SU-DHL-6 (cell line): ENCODE measurements around the gene AP2S1.

ENCODE experiments used
- CTCF ChIP-seq: fragments of 200-600 bp; sonication (generic); IDR thresholded peaks from one replicate; pipeline ENCODE4 v1.5.1; 2017; ENCODE audit warnings: antibody characterized with exemption, mild to moderate bottlenecking, low read length, moderate library complexity; ENCODE audit not compliant: insufficient read depth, poor library complexity, severe bottlenecking
- EZH2phosphoT487 ChIP-seq: fragments of 200-600 bp; sonication (generic), shearing (Covaris generic); conservative IDR thresholded peaks from 2 replicates; pipeline ENCODE4 v1.6.1; 2018; ENCODE audit warnings: mild to moderate bottlenecking, antibody characterized with exemption, low read length, moderate library complexity, mixed read lengths

GRCh38 chr19:46881092-46881491 is 30.4 kb upstream of the AP2S1 start:
- no peak for TF ChIP-seq CTCF
- no peak for TF ChIP-seq EZH2phosphoT487
